ENCODE data around the gene PSMD1. TPM values are rescaled to one million over a fixed set of nuclear protein-coding genes. Genes with fewer than 3 reads are reported as not detected.
A peak's percentile ranks its signal among the peaks of the same experiment; 100 is the strongest.

The PSMD1 gene
- 73.1 and 77.2 TPM in 2 replicates for total RNA-seq

DNA sequence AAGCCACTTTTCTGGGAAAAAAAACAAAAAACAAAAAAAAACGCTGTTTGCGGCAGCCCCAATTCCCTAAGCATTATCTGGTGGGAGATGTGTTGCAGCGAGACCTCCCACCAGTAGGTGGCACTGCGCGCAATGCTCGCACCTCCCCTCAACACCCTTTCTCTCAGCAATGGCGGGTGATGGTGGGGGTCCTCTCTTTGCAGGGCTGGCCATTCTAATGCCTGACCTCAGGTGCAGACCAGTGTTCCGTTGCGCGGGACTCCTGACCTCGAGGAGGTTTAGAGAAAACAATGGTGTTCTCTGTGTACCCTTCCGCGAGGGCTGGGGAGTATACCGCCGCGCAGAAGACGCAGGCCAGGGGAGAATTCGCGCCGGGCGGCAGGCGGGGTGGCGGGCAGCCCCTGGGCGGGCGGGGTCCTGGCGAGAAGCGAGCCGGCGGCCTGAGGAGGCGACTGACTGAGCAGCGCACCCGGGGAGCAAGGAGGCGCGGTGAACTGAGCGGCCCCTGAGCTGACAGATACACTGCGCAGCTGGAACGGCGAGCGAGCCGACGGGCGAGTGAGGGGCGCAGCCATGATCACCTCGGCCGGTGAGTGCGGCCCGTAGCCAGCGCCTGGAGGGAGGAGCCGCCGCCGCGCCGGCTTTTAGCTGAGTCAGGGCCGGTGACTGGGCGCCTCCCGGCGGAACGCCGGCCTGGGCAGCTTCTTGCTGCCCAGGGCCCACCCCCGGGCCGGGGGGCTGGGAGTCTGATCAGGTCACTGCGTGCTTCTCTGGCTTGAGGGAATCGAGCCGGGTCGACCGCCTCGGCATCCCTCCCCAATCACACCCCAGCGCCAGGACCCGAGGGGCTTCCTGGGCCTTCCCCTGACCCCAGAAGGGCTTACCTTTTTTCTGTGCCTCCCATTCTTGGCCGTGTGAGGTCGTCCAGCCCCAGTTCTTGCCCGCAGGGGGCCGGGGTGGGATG, at the start of gene PSMD1:
Gene PSMD1, plus strand, starts transcription at position 415 of the 964 bp plus-strand sequence. Its CDS starts 159 bp downstream, at position 574.
- TF ChIP-seq, protein P1, sequence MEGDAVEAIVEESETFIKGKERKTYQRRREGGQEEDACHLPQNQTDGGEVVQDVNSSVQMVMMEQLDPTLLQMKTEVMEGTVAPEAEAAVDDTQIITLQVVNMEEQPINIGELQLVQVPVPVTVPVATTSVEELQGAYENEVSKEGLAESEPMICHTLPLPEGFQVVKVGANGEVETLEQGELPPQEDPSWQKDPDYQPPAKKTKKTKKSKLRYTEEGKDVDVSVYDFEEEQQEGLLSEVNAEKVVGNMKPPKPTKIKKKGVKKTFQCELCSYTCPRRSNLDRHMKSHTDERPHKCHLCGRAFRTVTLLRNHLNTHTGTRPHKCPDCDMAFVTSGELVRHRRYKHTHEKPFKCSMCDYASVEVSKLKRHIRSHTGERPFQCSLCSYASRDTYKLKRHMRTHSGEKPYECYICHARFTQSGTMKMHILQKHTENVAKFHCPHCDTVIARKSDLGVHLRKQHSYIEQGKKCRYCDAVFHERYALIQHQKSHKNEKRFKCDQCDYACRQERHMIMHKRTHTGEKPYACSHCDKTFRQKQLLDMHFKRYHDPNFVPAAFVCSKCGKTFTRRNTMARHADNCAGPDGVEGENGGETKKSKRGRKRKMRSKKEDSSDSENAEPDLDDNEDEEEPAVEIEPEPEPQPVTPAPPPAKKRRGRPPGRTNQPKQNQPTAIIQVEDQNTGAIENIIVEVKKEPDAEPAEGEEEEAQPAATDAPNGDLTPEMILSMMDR (IDR thresholded peaks at IDR 0.05; ENCODE audit: insufficient read depth, low read length, poor library complexity, severe bottlenecking): peak; percentile 97
- H3K36me3 ChIP-seq (ENCODE audit: control insufficient read depth, insufficient read depth, low read length): no peaks in the 10 kb centered on the region
- no peaks in the 10 kb centered on the region for H3K27me3 ChIP-seq (ENCODE audit: control insufficient read depth, insufficient read depth, low read length)
- DNase-seq (ENCODE audit: low read depth): peak; percentile 59
- peak within 1 kb of the TSS; percentile 92 for H3K4me3 ChIP-seq (ENCODE audit: low read depth, low read length)

DNA sequence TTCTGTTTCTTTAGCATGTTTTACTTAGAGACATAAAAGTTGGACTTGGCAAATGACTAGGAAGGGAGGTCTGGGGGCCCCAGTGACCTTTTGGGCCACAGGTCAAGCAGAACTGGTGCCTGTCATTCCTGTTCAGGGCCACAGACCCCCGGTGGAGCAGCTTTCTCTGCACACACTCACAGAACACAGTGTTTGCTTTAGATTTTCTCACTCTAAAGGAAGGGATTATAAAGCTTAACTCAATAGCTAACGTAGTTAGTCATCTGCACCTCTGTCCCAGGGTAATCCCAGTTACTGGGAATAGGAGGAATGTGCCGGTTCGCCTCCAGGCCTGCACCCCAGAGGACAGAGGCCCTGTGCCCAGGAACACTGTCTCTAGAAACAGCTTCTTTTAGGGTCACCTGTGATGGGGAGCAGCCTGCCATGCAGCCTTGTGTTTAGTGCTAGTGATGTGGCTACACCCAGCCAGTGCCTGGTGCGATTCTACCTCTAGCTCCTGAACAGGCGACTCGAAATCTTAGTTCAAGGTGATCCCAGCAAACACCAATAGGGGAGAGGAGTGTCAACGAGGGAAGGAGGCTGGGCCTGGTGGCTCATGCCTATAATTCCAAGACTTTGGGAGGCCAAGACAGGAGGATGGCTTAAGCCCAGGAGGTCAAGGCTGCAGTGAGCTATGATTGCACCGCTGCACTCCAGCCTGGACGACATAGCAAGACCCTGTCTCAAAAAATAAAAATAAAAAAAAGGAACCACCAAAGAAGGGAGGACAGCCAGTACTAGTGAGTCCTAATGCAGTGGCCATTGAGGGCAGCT, 49.2 kb upstream of the PSMD1 start:
- Histone ChIP-seq H3K36me3 (ENCODE audit: control insufficient read depth, insufficient read depth, low read length) (no peaks in the 10 kb centered on the region), H3K4me3 (ENCODE audit: low read depth, low read length) (no peak overlapping the region), H3K27me3 (ENCODE audit: control insufficient read depth, insufficient read depth, low read length) (peaks cover 27% of the 10 kb centered on the region)
- DNase-seq (ENCODE audit: low read depth): no peak
- TF ChIP-seq, protein P1 (IDR thresholded peaks at IDR 0.05; ENCODE audit: insufficient read depth, low read length, poor library complexity, severe bottlenecking): no peak

DNA sequence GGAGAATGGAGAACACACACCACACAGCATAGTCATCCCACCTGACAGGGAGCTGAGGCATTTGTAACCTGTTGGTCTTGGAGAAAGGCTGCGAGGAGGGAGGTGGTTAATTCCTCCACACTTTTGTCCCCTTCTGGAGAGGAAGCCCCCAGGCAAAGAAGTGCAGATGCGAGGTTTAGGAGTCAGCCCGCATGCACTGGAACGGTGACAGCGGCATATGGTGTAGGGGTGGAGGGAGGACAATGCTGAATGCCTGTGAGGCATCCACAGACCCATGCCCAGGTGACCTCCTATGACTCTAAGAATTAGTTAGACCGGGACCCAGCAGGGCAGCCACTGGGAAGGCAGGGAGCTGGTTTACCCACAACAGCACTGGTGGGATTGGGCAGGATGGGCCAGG, 48.5 kb upstream of the PSMD1 start:
- no peak overlapping the region for H3K4me3 ChIP-seq (ENCODE audit: low read depth, low read length)
- peaks cover 27% of the 10 kb centered on the region for H3K27me3 ChIP-seq (ENCODE audit: control insufficient read depth, insufficient read depth, low read length)
- H3K36me3 ChIP-seq (ENCODE audit: control insufficient read depth, insufficient read depth, low read length): no peaks in the 10 kb centered on the region
- TF ChIP-seq, protein P1 (IDR thresholded peaks at IDR 0.05; ENCODE audit: insufficient read depth, low read length, poor library complexity, severe bottlenecking): no peak
- DNase-seq (ENCODE audit: low read depth): no peak

DNA sequence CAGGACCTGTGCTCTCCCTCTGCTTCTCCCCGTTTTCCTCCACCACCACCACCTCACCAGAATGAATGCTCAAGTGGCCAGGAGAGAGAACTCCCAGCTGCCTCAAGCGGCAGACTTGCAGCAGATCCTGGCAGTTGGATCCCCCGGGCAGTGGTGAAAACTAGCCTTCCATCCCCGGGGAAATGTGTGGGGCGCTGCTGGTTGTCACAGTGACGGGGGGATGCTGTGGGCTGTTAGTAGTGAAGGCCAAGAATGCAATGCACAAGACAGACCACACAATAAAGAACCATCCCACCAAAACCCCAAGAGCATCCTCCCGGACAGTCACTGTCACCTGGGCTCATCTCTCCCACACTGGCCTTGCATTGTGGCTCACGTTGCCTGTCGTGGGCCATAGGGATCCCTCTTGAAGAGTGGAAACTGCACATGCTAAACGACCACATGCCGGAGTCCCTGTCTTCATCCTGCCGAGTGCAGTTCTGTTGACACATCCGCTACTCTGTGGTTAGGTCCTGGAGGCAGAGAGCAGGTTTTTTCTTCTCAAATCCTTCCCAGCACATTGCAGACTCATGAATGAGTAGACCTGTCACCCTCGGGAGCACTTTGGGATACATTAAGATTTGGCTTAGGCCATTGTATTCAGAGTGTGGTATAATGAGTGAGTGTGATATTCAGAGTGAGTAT, 47.3 kb upstream of the PSMD1 start:
- H3K27me3 ChIP-seq (ENCODE audit: control insufficient read depth, insufficient read depth, low read length): peaks cover 24% of the 10 kb centered on the region
- DNase-seq (ENCODE audit: low read depth): no peak

DNA sequence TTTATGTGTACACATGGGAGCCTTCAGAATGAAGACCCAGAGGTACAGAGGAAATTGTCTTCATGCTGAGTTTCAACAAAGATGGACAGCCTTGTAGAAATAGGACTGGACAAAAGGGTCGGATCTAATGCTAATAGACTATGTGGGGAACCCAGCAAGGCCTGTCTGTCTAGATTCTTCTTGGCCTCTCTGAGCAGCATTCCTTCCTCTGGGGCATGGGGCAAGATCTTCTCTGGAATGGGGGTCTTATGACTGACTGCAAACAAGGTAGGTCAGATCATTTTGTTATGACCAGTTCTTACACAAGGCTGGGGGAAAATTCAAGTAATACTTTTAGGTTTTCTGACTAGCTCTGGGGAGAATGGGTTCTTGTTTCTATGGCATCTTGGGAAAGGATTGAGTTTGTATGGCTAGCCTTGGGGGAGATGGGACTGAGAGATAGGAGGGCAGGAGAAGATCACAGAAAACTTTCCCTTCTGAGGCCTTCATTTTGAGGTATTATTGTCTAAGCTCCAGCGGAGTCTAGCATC, 46.4 kb upstream of the PSMD1 start:
- H3K27me3 ChIP-seq (ENCODE audit: control insufficient read depth, insufficient read depth, low read length): peaks cover 28% of the 10 kb centered on the region
- TF ChIP-seq, protein P1 (IDR thresholded peaks at IDR 0.05; ENCODE audit: insufficient read depth, low read length, poor library complexity, severe bottlenecking): no peak
- no peak for DNase-seq (ENCODE audit: low read depth)
- no peak overlapping the region for H3K4me3 ChIP-seq (ENCODE audit: low read depth, low read length)
- H3K36me3 ChIP-seq (ENCODE audit: control insufficient read depth, insufficient read depth, low read length): no peaks in the 10 kb centered on the region

More for the DNA sequence above, 47.3 kb upstream of the PSMD1 start:
- no peaks in the 10 kb centered on the region for H3K36me3 ChIP-seq (ENCODE audit: control insufficient read depth, insufficient read depth, low read length)
- H3K4me3 ChIP-seq (ENCODE audit: low read depth, low read length): no peak overlapping the region
- TF ChIP-seq, protein P1 (IDR thresholded peaks at IDR 0.05; ENCODE audit: insufficient read depth, low read length, poor library complexity, severe bottlenecking): no peak

Data from kidney epithelial cell (primary cell).